ENCODE results near the gene SP3.

The SP3 gene

GRCh38 chr2:173955004-173955403 lies 10.2 kb downstream of the SP3 start:
- ChIA-PET POLR2A (no interaction called here), CTCF (interaction anchor here (1.4 kb wide), 1 partner anchor 11 kb away, joined by 3 read pairs; no protein-coding TSS in a partner anchor)
- TF ChIP-seq CTCF (IDR thresholded peaks at IDR 0.05; ENCODE audit: control extremely low read depth, extremely low read depth, low read depth, missing control alignments): no peak
- no peak for DNase-seq (ENCODE audit: extremely low spot score)

- ChIA-PET POLR2A (no interaction called here), CTCF (no interaction called here)
- DNase-seq (ENCODE audit: extremely low spot score): no peak
- no peak for TF ChIP-seq CTCF (IDR thresholded peaks at IDR 0.05; ENCODE audit: control extremely low read depth, extremely low read depth, low read depth, missing control alignments)
Observed at GRCh38 chr2:173953047-173953424, 12.1 kb downstream of the SP3 start.

GRCh38 chr2:173952267-173953046 lies 12.7 kb downstream of the SP3 start:
- ChIA-PET CTCF (no interaction called here), POLR2A (no interaction called here)
- no peak for DNase-seq (ENCODE audit: extremely low spot score)
- no peak for TF ChIP-seq CTCF (IDR thresholded peaks at IDR 0.05; ENCODE audit: control extremely low read depth, extremely low read depth, low read depth, missing control alignments)

DNA sequence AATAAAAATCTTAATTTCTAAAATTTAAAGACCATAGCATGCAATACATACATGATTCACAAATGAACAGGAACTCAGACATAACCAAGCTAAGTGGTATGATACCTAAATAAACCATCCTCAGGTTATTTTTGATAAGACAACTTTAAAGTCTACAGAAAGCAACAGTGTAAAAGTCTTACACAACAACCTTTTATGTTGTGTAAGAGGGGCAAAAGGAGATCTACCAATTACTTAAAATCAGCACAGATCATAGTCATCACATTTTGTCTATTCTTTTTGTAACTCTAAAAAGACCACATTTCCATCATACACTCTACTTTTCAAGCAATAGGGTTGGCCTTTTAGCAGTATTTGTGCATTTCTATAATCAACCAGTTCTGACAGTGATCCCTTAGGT lies 16.3 kb downstream of the SP3 start:
- TF ChIP-seq CTCF (IDR thresholded peaks at IDR 0.05; ENCODE audit: control extremely low read depth, extremely low read depth, low read depth, missing control alignments): no peak
- CTCF ChIA-PET: interaction anchor here (1.0 kb wide), 1 partner anchor 9 kb away, joined by 3 read pairs; no protein-coding TSS in a partner anchor
- POLR2A ChIA-PET: no interaction called here

GRCh38 chr2:173948198-173948597 lies 17.0 kb downstream of the SP3 start:
- DNase-seq (ENCODE audit: extremely low spot score): no peak
- ChIA-PET POLR2A (interaction anchor here (0.5 kb wide), 1 partner anchor 16 kb away, joined by 5 read pairs; no protein-coding TSS in a partner anchor), CTCF (interaction anchor here (1.1 to 1.3 kb wide), 3 partner anchors 13 to 393 kb away, joined by 3 to 6 read pairs (median 3); no protein-coding TSS in a partner anchor)
- no peak for TF ChIP-seq CTCF (IDR thresholded peaks at IDR 0.05; ENCODE audit: control extremely low read depth, extremely low read depth, low read depth, missing control alignments)

More for the DNA sequence above, 16.3 kb downstream of the SP3 start:
- DNase-seq (ENCODE audit: extremely low spot score): no peak

- CTCF ChIA-PET: interaction anchor here (1.2 to 1.3 kb wide), 2 partner anchors 14 to 15 kb away, joined by 3 to 6 read pairs; no protein-coding TSS in a partner anchor
- no peak for DNase-seq (ENCODE audit: extremely low spot score)
- TF ChIP-seq CTCF (IDR thresholded peaks at IDR 0.05; ENCODE audit: control extremely low read depth, extremely low read depth, low read depth, missing control alignments): no peak
- POLR2A ChIA-PET: no interaction called here
Observed at GRCh38 chr2:173947131-173947530, 18.0 kb downstream of the SP3 start.
